ENCODE measurements around the gene PSME3.

The PSME3 gene

GRCh38 chr17:42818379-42818778 is 14.8 kb upstream of the PSME3 start:
- no peak for DNase-seq

DNA sequence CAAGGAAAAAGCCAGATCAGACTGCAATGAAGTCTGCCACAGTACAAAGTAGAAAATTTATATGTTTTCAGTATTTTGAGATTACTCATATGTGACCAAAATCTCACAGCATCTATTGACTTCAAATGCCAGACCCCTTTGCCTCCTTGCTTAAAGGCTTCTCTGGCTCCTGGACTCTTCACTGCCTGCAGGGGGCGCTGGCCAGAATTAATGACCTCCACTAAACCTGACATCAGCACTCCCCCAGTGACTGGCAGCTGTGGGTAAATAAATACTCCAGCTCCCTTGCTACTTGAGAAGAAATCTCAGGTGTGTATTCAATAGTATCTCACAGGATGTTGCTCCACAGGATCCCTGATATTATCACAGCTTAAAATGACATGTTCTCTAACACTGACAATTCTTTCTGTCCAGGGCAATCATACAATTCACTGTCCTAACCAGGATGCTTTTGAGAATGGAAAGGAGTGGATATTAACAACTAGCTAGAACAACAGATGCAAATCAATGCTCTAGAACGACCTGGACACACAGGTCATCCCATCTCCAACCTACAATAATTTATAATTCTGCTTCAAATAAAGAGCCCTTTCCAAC is 13.2 kb upstream of the PSME3 start:
- DNase-seq = peak; percentile 61

DNA sequence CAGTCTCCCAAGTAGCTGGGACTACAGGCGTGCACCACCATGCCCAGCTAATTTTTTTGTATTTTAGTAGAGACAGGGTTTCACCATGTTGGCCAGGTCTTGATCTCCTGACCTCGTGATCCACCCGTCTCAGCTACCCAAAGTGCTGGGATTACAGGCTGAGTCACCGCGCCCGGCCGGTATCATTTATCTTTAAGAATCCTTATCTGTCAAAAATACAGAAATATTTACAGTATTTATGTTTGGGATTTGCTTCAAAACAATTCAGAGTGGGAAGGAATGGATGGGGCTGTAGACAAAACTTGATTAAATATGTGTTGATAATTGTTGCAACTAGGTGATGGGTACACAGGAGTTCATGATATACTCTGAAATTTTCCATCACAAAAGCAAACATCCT is 12.0 kb upstream of the PSME3 start:
- no peak for DNase-seq

GRCh38 chr17:42827472-42827871 is 5.7 kb upstream of the PSME3 start:
- no peak for DNase-seq

- DNase-seq = no peak
These were observed 2.2 kb upstream of the PSME3 start for GRCh38 chr17:42830971-42831370.

DNA sequence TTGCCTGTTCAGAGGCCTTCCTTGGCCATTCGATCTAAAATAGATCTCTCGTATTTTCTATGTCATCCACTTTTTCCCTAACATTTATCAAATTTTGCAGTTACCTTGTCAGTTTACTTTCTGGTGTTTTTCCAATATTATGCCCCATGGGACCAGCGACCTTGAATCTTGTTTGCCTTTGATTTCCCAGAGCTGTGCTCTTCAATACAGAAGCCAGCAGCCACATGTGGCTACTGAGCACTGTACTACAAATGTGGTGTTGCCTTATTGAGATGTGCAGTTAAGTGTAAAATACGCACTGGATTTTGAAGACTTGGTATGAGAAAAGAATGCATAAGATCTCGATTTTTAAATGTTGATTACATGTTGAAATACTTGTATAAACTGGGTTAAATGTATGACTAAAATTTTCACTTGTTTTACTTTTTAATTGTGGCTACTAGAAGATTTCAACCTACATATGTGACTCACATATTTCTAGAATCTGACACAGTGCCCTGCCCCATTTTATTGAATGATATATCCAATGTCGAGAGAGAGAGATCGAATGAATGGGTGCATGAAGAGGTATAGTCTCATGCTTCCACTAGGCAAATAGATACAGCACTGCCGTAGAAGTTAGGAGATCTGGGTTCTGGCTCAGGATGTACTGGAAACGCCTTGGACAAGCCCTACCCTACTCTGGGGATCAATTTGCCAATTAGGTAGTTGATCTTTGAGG is 824 bp upstream of the PSME3 start:
- DNase-seq = no peak

GRCh38 chr17:42833767-42834422 is 698 bp downstream of the PSME3 start:
- DNase-seq = no peak

- no peak for DNase-seq
These were observed 2.5 kb downstream of the PSME3 start for GRCh38 chr17:42835732-42836131.

DNA sequence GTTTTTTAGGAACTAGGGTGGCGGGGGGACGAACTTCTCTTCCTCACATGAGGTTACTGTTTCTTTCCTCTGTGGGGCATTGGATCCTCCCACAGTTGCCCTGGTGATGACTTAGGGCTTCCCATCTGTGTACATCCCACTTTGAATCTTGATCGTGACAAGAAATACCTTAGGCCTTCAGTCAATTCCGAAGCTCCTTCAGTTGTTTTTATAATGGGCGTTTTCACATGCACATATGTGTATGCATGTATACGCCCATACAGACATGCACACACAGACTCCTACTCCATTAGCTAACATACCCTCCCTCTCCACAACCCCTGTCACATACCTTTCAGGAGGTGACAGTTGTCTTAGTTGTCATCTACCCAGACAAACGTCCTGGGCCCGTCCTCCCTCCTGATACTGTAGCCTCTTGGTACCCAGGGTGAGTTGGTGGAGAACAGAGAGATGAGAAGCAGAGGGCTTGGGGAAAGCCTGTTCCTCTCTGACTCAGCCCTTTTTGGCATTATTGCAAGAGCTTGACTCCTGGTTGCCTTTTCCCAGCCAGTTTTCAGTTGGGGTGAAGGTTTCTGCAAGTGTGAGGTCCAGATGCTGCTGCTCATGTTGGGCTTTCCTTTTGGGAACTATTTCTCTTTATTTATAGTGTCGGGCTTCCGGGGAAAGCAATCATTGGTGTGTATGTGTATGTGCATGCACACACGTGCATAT is 8.9 kb downstream of the PSME3 start:
- DNase-seq = no peak

DNA sequence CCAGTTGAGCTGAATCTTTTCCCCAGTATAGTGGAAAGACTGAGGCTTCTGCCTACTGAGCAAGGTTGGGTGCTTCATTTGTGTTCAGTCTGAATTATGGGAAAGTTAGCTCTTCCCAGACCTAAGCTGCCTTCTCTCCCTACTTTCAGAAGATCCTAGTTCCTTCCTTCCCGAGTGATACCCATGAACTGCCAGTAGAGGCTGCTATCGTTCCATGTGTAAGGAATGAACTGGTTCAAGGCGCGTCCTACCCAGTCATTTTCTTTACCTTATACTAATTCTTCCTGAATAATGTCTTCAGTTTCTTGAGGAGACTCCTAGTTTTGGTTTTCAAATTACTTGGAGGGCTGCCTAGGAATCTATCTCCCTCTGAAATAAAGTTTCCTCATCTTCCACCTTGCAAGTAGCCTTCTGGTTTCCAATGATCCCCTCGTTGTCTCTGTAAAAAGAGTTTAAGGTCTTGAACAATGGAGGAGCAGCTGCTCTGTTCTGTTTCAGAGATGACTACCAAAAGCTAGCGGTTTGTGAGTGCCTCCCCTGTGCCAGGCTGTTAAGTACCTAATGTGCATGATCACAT is 10.2 kb downstream of the PSME3 start:
- no peak for DNase-seq

- DNase-seq = no peak
These were observed 11.1 kb downstream of the PSME3 start, which contains the start of gene AOC2 for GRCh38 chr17:42844271-42844670. TSS of gene AOC2 (plus strand) at chr17:42844580. CDS start at chr17:42844627, 47 bp downstream.

GRCh38 chr17:42844761-42845555 is 11.8 kb downstream of the PSME3 start:
- no peak for DNase-seq

GRCh38 chr17:42845556-42845917 is 12.3 kb downstream of the PSME3 start:
- no peak for DNase-seq

- peak; percentile 48 for DNase-seq
These were observed 12.9 kb downstream of the PSME3 start for GRCh38 chr17:42845918-42846593.

- no peak for DNase-seq
These were observed 13.5 kb downstream of the PSME3 start for GRCh38 chr17:42846594-42847280.

DNA sequence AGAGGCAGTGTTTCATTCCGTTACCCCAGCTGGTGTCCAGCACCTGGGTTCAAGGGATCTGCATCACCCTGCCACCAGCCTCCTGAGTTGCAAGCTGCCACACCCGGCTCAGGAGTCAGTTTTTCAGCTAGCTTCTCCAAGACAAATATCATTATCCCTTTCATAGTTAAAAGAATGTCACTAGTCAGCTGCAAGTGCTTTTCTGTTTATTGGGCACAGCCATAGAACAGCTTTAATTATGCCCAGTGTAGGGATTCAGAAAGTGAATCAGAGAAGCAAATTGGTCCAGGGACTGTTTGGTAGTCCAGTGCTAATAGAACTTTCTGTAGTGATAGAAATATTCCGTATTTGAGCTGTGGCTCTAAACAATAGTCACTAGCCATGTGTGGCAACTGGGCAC is 14.9 kb downstream of the PSME3 start:
- DNase-seq = no peak

- no peak for DNase-seq
These were observed 15.8 kb downstream of the PSME3 start for GRCh38 chr17:42849031-42849430.

- DNase-seq = no peak
These were observed 16.4 kb downstream of the PSME3 start for GRCh38 chr17:42849451-42850181.

- no peak for DNase-seq
These were observed 17.8 kb downstream of the PSME3 start, which contains the start of gene AOC3 for GRCh38 chr17:42850954-42851353. TSS of gene AOC3 (plus strand) at chr17:42851199. CDS start at chr17:42851344, 145 bp downstream.

Measured in stimulated activated naive CD4-positive, alpha-beta T cell treated with Interleukin-2 at 50 U/mL for 16 hours (primary cell).